Transverse colon (tissue), 4 donors: Measurements from ENCODE around the gene DNAH2.

Experiments
- EP300 ChIP-seq: sonication (generic); formaldehyde crosslinking; IDR thresholded peaks from one replicate; pipeline ENCODE4 v1.6.1; 2017; ENCODE audit warnings: antibody characterized with exemption, low read depth
- POLR2A ChIP-seq: fragments of 450-650 bp; IDR thresholded peaks from one replicate; pipeline ENCODE4 v1.6.1; 2016; ENCODE audit warnings: antibody characterized with exemption, mild to moderate bottlenecking, moderate library complexity
- POLR2AphosphoS5 ChIP-seq, 3 donors: sonication (generic); formaldehyde crosslinking; IDR thresholded peaks; one replicate each; pipeline ENCODE4 v1.6.1; 2016; ENCODE audit warnings: antibody characterized with exemption in 3 of 3
- TF ChIP-seq, protein P1 (sequence below), 5 experiments: fragments of 200-600 bp in 3 of 5; fragments of 450-650 bp in 2 of 5; sonication (generic) in 3 of 5; IDR thresholded peaks; 1 replicate in 2 of 5; 2 replicates in 3 of 5; pipeline ENCODE4 v1.5.1; 2016 to 2017; ENCODE audit warnings: antibody characterized with exemption in 5 of 5, inconsistent platforms in 3 of 5, mild to moderate bottlenecking in 2 of 5, moderate library complexity in 1 of 5

DNA sequence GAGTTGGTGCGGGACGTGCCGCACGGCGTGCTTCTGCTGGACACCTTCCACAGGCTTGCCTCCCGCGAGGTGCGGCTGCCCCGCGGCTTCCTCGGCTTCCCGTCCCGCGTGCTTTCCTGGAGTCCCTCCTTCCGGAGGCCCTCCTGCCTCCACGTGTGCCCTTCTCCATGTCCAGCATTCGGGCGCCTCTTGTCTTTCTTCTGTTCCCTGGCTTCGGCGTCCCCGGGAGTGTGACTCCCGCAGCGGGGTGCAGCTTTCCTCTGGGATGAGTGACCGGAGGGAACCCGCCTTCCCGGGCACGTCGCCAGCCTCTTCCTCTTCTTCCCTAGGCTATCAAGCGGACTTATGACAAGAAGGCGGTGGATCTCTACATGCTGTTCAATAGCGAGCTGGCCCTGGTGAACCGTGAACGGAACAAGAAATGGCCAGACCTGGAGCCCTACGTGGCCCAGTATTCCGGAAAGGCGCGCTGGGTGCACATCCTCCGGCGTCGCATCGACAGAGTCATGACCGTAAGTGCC, 23.0 kb downstream of the DNAH2 start:
- TF ChIP-seq, protein P1, sequence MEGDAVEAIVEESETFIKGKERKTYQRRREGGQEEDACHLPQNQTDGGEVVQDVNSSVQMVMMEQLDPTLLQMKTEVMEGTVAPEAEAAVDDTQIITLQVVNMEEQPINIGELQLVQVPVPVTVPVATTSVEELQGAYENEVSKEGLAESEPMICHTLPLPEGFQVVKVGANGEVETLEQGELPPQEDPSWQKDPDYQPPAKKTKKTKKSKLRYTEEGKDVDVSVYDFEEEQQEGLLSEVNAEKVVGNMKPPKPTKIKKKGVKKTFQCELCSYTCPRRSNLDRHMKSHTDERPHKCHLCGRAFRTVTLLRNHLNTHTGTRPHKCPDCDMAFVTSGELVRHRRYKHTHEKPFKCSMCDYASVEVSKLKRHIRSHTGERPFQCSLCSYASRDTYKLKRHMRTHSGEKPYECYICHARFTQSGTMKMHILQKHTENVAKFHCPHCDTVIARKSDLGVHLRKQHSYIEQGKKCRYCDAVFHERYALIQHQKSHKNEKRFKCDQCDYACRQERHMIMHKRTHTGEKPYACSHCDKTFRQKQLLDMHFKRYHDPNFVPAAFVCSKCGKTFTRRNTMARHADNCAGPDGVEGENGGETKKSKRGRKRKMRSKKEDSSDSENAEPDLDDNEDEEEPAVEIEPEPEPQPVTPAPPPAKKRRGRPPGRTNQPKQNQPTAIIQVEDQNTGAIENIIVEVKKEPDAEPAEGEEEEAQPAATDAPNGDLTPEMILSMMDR (IDR thresholded peaks at IDR 0.05) = no peak
- no peak for TF ChIP-seq POLR2AphosphoS5 (IDR thresholded peaks at IDR 0.05)
- no peak for TF ChIP-seq POLR2A
- TF ChIP-seq EP300 = no peak
